Astrocyte (in vitro differentiated cells and primary cell): ENCODE results near the gene TMPRSS7. TPM values are rescaled to one million over a fixed set of nuclear protein-coding genes. Genes with fewer than 3 reads are reported as not detected.

Experiments
- DNase-seq: peaks from one replicate; pipeline ENCODE4 v3.0.0-alpha.2; 2010; ENCODE audit warnings: low read depth
- FAIRE-seq: peaks from 2 replicates; lab custom pipeline; 2011; peaks lifted over from hg19 to GRCh38; lab: Jason Lieb, UNC
- H2AFZ ChIP-seq: 2 replicates; pipeline ENCODE4 v1.6.0; 2012; ENCODE audit warnings: low read depth, low read length, inconsistent platforms
- H3K27ac ChIP-seq: 2 replicates; pipeline ENCODE4 v1.5.1; 2011; ENCODE audit warnings: low read depth, low read length, inconsistent platforms
- H3K27me3 ChIP-seq: 2 replicates; pipeline ENCODE4 v1.6.0; 2011; ENCODE audit warnings: low read length, inconsistent platforms; ENCODE audit not compliant: insufficient read depth
- H3K36me3 ChIP-seq: 2 replicates; pipeline ENCODE4 v1.5.1; 2011; ENCODE audit warnings: low read length, inconsistent platforms; ENCODE audit not compliant: insufficient read depth
- H3K4me1 ChIP-seq: 2 replicates; pipeline ENCODE4 v1.5.1; 2011; ENCODE audit warnings: low read length, inconsistent platforms; ENCODE audit not compliant: insufficient read depth
- H3K4me2 ChIP-seq: 2 replicates; pipeline ENCODE4 v1.6.0; 2012; ENCODE audit warnings: low read length, inconsistent platforms
- H3K4me3 ChIP-seq: 2 replicates; pipeline ENCODE4 v1.5.1; 2011; ENCODE audit warnings: low read depth, mild to moderate bottlenecking, low read length, inconsistent platforms; ENCODE audit not compliant: insufficient read depth
- H3K79me2 ChIP-seq: 2 replicates; pipeline ENCODE4 v1.6.0; 2012; ENCODE audit warnings: mild to moderate bottlenecking, low read length, inconsistent platforms; ENCODE audit not compliant: insufficient read depth
- H3K9ac ChIP-seq: 2 replicates; pipeline ENCODE4 v1.6.0; 2012; ENCODE audit warnings: mild to moderate bottlenecking, low read length, inconsistent platforms
- H3K9me3 ChIP-seq: 2 replicates; pipeline ENCODE4 v1.5.1; 2012; ENCODE audit warnings: low read depth, mild to moderate bottlenecking, low read length, inconsistent platforms; ENCODE audit not compliant: insufficient read depth
- H4K20me1 ChIP-seq: 2 replicates; pipeline ENCODE4 v1.6.0; 2012; ENCODE audit warnings: low read length, inconsistent platforms; ENCODE audit not compliant: insufficient read depth
- H3K27ac Mint-ChIP-seq: one replicate; pipeline ENCODE4 v1.8.0; 2021; ENCODE audit warnings: mild to moderate bottlenecking, mixed read lengths; ENCODE audit not compliant: unreplicated experiment
- H3K27me3 Mint-ChIP-seq: one replicate; pipeline ENCODE4 v1.8.0; 2021; ENCODE audit warnings: low read depth, mixed read lengths; ENCODE audit not compliant: unreplicated experiment
- H3K36me3 Mint-ChIP-seq: one replicate; pipeline ENCODE4 v1.8.0; 2021; ENCODE audit warnings: low read depth, mixed read lengths; ENCODE audit not compliant: unreplicated experiment
- H3K4me1 Mint-ChIP-seq: one replicate; pipeline ENCODE4 v1.8.0; 2021; ENCODE audit warnings: low read depth, mixed read lengths; ENCODE audit not compliant: unreplicated experiment
- H3K4me3 Mint-ChIP-seq: one replicate; pipeline ENCODE4 v1.8.0; 2021; ENCODE audit warnings: mild to moderate bottlenecking, moderate library complexity, mixed read lengths; ENCODE audit not compliant: unreplicated experiment
- H3K9me3 Mint-ChIP-seq: one replicate; pipeline ENCODE4 v1.8.0; 2021; ENCODE audit warnings: mild to moderate bottlenecking, mixed read lengths; ENCODE audit not compliant: unreplicated experiment
- CTCF ChIP-seq: IDR thresholded peaks from 2 replicates; pipeline ENCODE4 v1.5.1; 2011; ENCODE audit warnings: low read depth, mild to moderate bottlenecking, inconsistent platforms, low read length, moderate library complexity; ENCODE audit not compliant: insufficient read depth
- EZH2 ChIP-seq: IDR thresholded peaks from 2 replicates; pipeline ENCODE4 v1.6.1; 2012; ENCODE audit warnings: mild to moderate bottlenecking, low read length, inconsistent platforms; ENCODE audit not compliant: insufficient read depth
- total RNA-seq: library from RNA; stranded (reverse); gene quantifications from 2 replicates; pipeline ENCODE4 v1.2.1, GENCODE V29; 2021

TMPRSS7 gene
- total RNA-seq, 1 donor from 2014 or later = not detected

- Mint-ChIP-seq H3K27ac (no peak overlapping the region), H3K4me1 (peaks cover 4% of the 10 kb centered on the region), H3K27me3 (no peaks in the 10 kb centered on the region), H3K36me3 (peaks cover 29% of the 10 kb centered on the region), H3K9me3 (no peaks in the 10 kb centered on the region), H3K4me3 (no peak overlapping the region)
- no peak overlapping the region for H3K4me2 ChIP-seq
- no peak overlapping the region for H3K9ac ChIP-seq
- H3K36me3 ChIP-seq = peaks cover 19% of the 10 kb centered on the region
- DNase-seq (peak; percentile 38), FAIRE-seq (peak; percentile 32)
- H3K9me3 ChIP-seq = no peaks in the 10 kb centered on the region
- H3K27ac ChIP-seq = no peak overlapping the region
- no peaks in the 10 kb centered on the region for H3K27me3 ChIP-seq
- H2AFZ ChIP-seq = no peak overlapping the region
- no peaks in the 10 kb centered on the region for H4K20me1 ChIP-seq
- peaks cover 2% of the 10 kb centered on the region for H3K4me1 ChIP-seq
- no peaks in the 10 kb centered on the region for H3K79me2 ChIP-seq
- TF ChIP-seq CTCF (peak; percentile 64), EZH2 (no peak)
- no peak overlapping the region for H3K4me3 ChIP-seq
Measured at GRCh38 chr3:112111785-112112402, 77.4 kb downstream of the TMPRSS7 start.

- H3K36me3 Mint-ChIP-seq = peaks cover 38% of the 10 kb centered on the region
- DNase-seq = no peak
Measured at GRCh38 chr3:112114576-112115160, 80.1 kb downstream of the TMPRSS7 start.

More at GRCh38 chr3:112114576-112115160, 80.1 kb downstream of the TMPRSS7 start:
- Mint-ChIP-seq H3K4me3 (no peak overlapping the region), H3K9me3 (no peaks in the 10 kb centered on the region), H3K27me3 (no peaks in the 10 kb centered on the region), H3K27ac (no peak overlapping the region), H3K4me1 (peaks cover 4% of the 10 kb centered on the region)
- Histone ChIP-seq H2AFZ (no peak overlapping the region), H3K4me1 (no peaks in the 10 kb centered on the region), H3K4me3 (no peak overlapping the region), H3K36me3 (peaks cover 24% of the 10 kb centered on the region), H4K20me1 (no peaks in the 10 kb centered on the region), H3K79me2 (no peaks in the 10 kb centered on the region), H3K9ac (no peak overlapping the region), H3K9me3 (no peaks in the 10 kb centered on the region), H3K4me2 (no peak overlapping the region), H3K27ac (no peak overlapping the region), H3K27me3 (no peaks in the 10 kb centered on the region)
- FAIRE-seq = no peak
- no peak for TF ChIP-seq EZH2
- no peak for TF ChIP-seq CTCF
